Measurements from ENCODE around the gene SLC35F3. TPM values are rescaled to one million over a fixed set of nuclear protein-coding genes. Genes with fewer than 3 reads are reported as not detected.

Gene SLC35F3
- total RNA-seq, 1 donor from 2014 or later: 2.6 TPM

GRCh38 chr1:233971753-233972152 lies 67.3 kb downstream of the SLC35F3 start:
- no peak for DNase-seq (ENCODE audit: low read depth, low spot score)
- H3K36me3 Mint-ChIP-seq (ENCODE audit: low read depth): no peaks in the 10 kb centered on the region
- H3K4me1 Mint-ChIP-seq: no peaks in the 10 kb centered on the region
- peaks cover 4% of the 10 kb centered on the region for H3K9me3 Mint-ChIP-seq
- no peaks in the 10 kb centered on the region for H3K27me3 Mint-ChIP-seq (ENCODE audit: low read depth)
- no peak overlapping the region for H3K27ac Mint-ChIP-seq (ENCODE audit: unreplicated experiment)
- no peak for TF ChIP-seq CTCF (conservative IDR thresholded peaks at IDR 0.05)
- H3K4me3 Mint-ChIP-seq: no peak overlapping the region

- H3K4me1 Mint-ChIP-seq: no peaks in the 10 kb centered on the region
- TF ChIP-seq CTCF (conservative IDR thresholded peaks at IDR 0.05): no peak
- no peak for DNase-seq (ENCODE audit: low read depth, low spot score)
- no peaks in the 10 kb centered on the region for H3K27me3 Mint-ChIP-seq (ENCODE audit: low read depth)
- no peak overlapping the region for H3K27ac Mint-ChIP-seq (ENCODE audit: unreplicated experiment)
- H3K36me3 Mint-ChIP-seq (ENCODE audit: low read depth): no peaks in the 10 kb centered on the region
- H3K9me3 Mint-ChIP-seq: peaks cover 4% of the 10 kb centered on the region
- no peak overlapping the region for H3K4me3 Mint-ChIP-seq
These were observed 68.1 kb downstream of the SLC35F3 start for GRCh38 chr1:233972563-233972950.

GRCh38 chr1:233972951-233973635 lies 68.6 kb downstream of the SLC35F3 start:
- Mint-ChIP-seq H3K27me3 (ENCODE audit: low read depth) (no peaks in the 10 kb centered on the region), H3K36me3 (ENCODE audit: low read depth) (no peaks in the 10 kb centered on the region), H3K4me1 (no peaks in the 10 kb centered on the region), H3K4me3 (no peak overlapping the region), H3K9me3 (peaks cover 4% of the 10 kb centered on the region), H3K27ac (ENCODE audit: unreplicated experiment) (no peak overlapping the region)
- TF ChIP-seq CTCF (conservative IDR thresholded peaks at IDR 0.05): no peak
- no peak for DNase-seq (ENCODE audit: low read depth, low spot score)

- Mint-ChIP-seq H3K27ac (ENCODE audit: unreplicated experiment) (no peak overlapping the region), H3K9me3 (no peaks in the 10 kb centered on the region), H3K36me3 (ENCODE audit: low read depth) (no peaks in the 10 kb centered on the region), H3K4me1 (no peaks in the 10 kb centered on the region), H3K4me3 (no peak overlapping the region), H3K27me3 (ENCODE audit: low read depth) (no peaks in the 10 kb centered on the region)
- no peak for TF ChIP-seq CTCF (conservative IDR thresholded peaks at IDR 0.05)
- DNase-seq (ENCODE audit: low read depth, low spot score): no peak
These were observed 71.0 kb downstream of the SLC35F3 start for GRCh38 chr1:233975486-233975885.

- no peak overlapping the region for H3K27ac Mint-ChIP-seq (ENCODE audit: unreplicated experiment)
- H3K27me3 Mint-ChIP-seq (ENCODE audit: low read depth): peaks cover 9% of the 10 kb centered on the region
- H3K9me3 Mint-ChIP-seq: no peaks in the 10 kb centered on the region
- no peak for TF ChIP-seq CTCF (conservative IDR thresholded peaks at IDR 0.05)
- no peak overlapping the region for H3K4me3 Mint-ChIP-seq
- no peaks in the 10 kb centered on the region for H3K36me3 Mint-ChIP-seq (ENCODE audit: low read depth)
- H3K4me1 Mint-ChIP-seq: no peaks in the 10 kb centered on the region
- DNase-seq (ENCODE audit: low read depth, low spot score): no peak
These were observed 76.7 kb downstream of the SLC35F3 start for GRCh38 chr1:233981042-233981675.

Measured in neural crest cell (in vitro differentiated cells).